Midbrain (tissue), 1 donor: ENCODE data around the gene VIPR2.
"Not testable (repeated sequence)": the region's sequence is repeated elsewhere in the genome, so short reads cannot be mapped to it uniquely, and the experiment has no call there.

Experiments used
- DNase-seq: peaks from one replicate; lab custom pipeline; 2025; lab: John Stamatoyannopoulos, UW

Gene VIPR2

GRCh38 chr7:159010411-159010810 lies 134.3 kb downstream of the VIPR2 start:
- DNase-seq: no peak

- DNase-seq: no peak
These were observed 134.7 kb downstream of the VIPR2 start for GRCh38 chr7:159009951-159010350.

DNA sequence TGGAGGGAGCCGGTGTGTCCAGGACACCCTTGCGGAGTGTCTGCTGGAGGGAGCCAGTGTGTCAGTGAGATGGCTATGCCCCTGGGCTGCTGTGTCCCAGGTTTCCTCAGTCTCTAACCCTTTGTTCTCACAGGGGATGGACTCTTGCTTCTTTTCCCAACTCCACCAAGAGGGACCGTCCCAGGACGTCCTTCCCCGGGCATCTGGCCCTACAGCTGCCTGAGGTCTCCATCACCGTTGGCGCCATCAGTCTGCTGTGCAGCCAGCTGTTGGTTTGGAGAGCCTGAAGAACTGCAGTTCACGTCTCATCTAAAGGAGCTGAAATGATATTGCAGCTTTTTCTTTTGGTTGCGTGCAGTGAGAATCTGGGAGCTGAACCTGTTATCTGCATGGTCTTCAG lies 136.2 kb downstream of the VIPR2 start:
- no peak for DNase-seq

- no peak for DNase-seq
These were observed 136.7 kb downstream of the VIPR2 start for GRCh38 chr7:159007996-159008389.

GRCh38 chr7:159007364-159007995 lies 137.2 kb downstream of the VIPR2 start:
- no peak for DNase-seq

GRCh38 chr7:159006610-159007130 lies 138.0 kb downstream of the VIPR2 start:
- no peak for DNase-seq

DNA sequence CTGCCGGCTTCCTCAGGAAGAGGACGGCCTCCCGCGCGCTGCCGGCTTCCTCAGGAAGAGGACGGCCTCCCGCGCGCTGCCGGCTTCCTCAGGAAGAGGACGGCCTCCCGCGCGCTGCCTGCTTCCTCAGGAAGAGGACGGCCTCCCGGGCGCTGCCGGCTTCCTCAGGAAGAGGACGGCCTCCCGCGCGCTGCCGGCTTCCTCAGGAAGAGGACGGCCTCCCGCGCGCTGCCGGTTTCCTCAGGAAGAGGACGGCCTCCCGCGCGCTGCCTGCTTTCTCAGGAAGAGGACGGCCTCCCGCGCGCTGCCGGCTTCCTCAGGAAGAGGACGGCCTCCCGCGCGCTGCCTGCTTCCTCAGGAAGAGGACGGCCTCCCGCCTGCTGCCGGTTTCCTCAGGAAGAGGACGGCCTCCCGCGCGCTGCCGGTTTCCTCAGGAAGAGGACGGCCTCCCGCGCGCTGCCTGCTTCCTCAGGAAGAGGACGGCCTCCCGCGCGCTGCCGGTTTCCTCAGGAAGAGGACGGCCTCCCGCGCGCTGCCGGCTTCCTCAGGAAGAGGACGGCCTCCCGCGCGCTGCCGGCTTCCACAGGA lies 138.6 kb downstream of the VIPR2 start:
- DNase-seq: not testable (repeated sequence)

- DNase-seq: no peak
These were observed 139.0 kb downstream of the VIPR2 start for GRCh38 chr7:159005618-159006017.

DNA sequence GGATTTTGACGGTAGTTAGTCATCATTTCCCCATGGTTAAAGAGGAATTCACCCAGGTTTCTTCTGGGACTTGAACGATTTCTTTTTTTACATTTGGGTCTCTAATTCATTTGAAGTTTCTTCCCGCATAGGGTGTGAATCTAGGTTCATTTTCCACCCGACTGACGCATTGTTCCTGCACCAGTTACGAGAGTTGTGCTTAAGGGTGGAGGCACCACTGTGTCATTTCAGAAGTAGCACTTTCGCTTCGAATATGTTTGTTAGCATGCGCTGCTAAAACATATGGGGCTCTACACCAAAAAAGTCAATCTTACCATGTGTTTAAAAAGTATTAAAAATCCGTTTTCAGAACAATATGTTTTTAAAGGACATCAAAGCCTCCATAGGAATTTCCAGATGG lies 140.3 kb downstream of the VIPR2 start:
- no peak for DNase-seq

GRCh38 chr7:159001811-159002210 lies 142.9 kb downstream of the VIPR2 start:
- no peak for DNase-seq

DNA sequence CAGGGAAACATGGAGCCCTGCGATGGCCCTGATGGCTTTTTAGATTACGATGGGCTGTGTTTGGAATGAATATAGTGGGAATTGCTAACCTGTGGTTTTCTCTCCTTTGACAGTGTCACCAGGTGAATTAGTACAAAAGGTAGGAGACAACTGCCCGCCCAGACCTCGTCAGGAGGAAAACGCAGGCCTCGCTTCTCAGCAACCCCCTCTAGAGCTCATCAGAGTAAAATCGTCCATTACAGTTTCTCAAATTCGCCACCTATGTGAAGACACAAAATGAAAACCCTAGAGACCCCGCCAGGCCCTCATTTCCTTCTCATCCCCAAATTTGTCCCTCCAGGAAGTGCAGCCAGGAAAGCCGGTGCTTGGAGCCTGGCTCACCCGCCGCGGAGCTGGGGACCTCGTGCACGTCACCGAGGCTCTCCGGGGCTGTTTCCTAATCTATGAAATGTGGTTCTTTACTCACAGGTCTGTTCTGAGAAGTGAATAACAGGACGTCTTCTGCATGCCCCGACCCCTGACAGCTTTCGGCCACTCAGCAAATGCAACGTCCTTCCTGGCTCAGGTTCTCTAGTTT lies 143.7 kb downstream of the VIPR2 start:
- no peak for DNase-seq

GRCh38 chr7:159000070-159000469 lies 144.6 kb downstream of the VIPR2 start:
- DNase-seq: no peak

GRCh38 chr7:158999496-158999895 lies 145.2 kb downstream of the VIPR2 start:
- DNase-seq: no peak

- not testable (repeated sequence) for DNase-seq
These were observed 146.4 kb downstream of the VIPR2 start for GRCh38 chr7:158998261-158998660.

DNA sequence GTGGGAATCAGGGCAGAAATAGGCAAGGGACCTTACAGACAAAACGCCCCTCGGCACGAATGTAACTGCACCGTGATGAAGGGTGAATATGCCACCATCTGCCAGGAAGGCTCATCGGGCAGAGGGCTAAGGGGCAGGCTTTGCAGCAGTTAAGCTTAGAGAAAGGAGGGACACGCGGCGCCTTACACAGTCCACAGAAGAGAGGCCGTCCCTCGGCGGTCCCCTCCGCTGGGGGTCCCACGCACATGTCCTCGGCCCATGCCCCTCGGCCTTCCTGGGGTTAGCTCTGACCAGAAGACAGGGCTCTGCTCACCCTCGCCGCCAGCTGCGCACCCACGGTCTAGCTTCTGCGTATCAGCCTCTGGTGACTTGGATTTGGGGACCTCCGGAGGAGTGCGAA lies 147.2 kb downstream of the VIPR2 start:
- DNase-seq: no peak

DNA sequence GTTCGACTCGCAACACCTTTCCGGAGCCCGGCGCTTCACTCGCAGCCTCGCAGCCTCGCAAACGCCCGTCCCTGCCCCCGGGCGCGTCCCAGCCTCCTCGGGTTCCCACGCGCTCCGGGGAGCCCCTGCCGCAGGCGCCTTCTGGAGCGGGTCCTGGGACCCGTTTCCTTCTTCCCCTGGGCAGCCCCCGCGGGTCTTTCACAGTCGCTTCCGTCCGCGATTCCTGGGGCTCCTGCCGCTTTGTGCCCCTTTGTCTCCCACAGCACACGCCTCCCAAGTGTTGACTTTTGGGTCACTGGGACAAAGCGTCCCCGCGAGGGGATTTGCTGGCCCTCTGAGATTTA lies 147.6 kb downstream of the VIPR2 start:
- DNase-seq: no peak

DNA sequence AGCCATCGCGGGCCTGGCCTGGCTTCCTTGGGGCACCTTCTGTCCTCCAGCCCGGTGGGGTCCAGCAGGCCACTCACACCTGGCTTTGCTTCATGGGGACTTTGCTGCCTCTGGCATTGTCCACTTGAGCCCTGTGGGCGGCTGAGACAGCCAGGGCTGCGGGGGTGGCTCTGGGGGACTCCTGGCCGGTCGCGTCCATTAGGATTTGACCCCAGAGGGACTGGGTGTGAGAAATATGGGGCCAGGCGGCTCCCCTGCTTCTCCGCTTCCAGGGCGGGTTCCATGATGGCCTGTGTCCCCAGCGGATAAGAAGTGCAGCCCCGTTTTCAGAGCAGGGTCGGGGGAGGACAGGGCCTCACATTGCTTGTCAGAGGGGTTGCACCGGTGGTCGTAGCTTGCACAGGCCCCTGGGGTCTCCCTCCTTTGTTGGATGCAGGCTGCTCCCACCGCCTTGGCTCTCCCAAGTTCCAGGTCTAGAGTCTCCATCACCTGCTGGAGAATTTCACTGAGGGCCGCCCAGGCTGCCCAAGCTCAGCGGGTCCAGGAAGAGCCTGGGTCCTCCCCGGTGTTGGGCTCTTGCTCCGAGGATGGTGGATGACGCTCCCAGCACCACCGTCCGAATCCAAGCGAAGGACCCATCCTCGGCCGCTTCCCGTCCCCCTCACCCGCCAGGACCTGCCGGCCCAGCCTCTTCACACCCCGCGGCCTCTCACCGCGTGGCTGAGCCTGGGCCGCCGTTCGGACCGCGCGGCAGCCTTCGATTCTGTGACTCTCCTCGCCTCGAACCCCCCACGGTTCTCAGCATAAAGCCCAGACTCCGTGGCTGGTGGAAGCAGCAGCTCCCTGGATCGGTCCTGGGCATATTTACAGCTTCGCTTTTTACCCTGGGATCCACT lies 148.2 kb downstream of the VIPR2 start:
- DNase-seq: no peak

DNA sequence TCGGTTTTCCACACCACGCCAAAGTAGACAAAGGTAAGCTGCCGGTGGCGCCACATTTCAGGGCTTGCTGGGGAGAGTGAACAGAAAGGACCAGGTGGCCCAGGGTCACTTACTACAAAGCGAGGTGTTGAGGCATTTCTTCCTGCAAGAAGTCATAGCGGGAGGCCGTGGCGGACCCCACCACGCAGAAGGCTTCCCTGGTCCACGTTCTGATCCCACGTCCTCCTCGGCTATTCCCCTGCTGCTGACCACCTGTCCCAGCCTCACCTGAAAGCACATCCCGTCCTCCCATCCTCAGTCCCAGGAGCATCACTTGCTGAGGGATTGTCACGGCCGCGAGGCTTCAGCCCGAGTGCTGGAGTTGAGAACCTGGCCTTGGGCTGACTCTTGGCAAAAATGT lies 149.2 kb downstream of the VIPR2 start:
- DNase-seq: no peak

GRCh38 chr7:158994687-158995086 lies 150.0 kb downstream of the VIPR2 start:
- no peak for DNase-seq

DNA sequence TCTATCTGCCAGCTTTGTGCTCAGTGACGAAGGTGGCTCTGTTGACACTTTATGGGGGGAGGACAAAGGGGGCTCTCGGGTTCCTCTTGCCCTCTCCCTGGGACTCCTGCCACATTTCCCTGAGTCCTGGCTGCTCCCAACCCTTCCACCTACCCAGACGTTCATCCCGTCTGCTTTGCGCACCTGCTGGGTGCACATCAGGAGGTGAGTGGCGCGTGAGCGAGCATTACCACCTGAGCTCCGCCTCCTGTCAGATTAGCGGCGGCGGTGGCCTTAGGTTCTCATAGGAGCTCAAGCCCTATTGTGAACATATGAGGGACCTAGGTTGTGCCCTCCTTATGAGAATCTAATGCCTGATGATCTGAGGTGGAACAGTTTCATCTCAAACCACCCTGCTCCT lies 151.1 kb downstream of the VIPR2 start:
- no peak for DNase-seq

DNA sequence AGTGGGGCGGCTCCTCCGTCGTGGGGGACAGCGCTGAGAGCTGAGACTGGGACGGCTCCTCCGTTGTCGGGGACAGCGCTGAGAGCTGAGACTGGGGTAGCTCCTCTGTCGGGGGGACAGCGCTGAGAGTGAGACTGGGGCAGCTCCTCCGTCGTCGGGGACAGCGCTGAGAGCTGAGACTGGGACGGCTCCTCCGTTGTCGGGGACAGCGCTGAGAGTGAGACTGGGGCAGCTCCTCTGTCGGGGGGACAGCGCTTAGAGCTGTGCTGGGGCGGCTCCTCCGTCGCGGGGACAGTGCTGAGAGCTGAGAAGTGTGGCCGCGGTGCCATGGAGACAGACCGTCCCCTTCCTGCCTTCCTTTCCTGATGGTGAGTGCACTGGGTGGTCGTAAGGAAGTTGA lies 151.9 kb downstream of the VIPR2 start:
- no peak for DNase-seq

DNA sequence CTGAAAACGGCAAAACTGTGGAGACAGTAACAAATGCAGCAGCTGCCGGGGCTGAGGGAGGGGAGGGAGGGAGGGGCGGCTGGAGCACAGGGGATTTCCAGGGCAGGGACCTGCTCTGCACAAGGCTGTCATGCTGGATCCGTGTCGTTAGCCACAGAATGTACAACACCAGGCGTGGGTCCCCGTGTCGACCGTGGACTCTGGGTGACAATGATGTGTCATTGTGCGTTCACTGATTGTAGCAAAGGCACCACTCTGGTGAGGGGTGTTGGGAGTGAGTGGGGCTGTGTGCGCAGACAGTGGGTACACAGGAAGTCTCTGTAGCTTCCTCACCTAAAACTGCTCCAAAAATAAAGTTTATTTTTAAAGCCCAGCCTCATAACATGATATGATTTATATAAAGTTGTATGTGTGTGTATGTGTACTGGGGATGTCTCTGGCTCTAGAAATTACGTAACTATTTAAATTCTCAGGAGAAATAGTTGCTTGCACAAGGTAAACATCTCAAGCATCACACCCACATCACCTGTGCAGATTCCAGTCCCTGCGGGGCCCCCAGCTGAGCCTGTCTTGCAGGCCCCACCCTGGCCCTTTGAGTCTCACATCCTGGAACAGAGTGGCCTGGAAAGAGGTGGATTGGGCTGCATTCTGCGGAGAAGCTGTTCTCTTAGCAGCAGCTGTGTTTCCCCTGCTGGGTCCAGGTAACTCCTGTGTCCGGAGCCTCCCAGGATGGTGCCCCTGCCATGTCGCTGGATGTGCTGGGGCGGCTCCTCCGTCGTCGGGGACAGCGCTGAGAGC lies 152.6 kb downstream of the VIPR2 start:
- no peak for DNase-seq
